Cerebellar nuclear complex (tissue), 1 donor: ENCODE results near the gene VWC2.
A peak's percentile ranks its signal among the peaks of the same experiment; 100 is the strongest.

ENCODE experiments used
- DNase-seq, 2 experiments: peaks; one replicate each; lab custom pipeline; 2025; lab: John Stamatoyannopoulos, UW

The VWC2 gene

GRCh38 chr7:49783446-49783845, 10.0 kb downstream of the VWC2 start:
- DNase-seq = peak; percentile 93 to 98

GRCh38 chr7:49787980-49788379, 14.5 kb downstream of the VWC2 start:
- DNase-seq = no peak

- DNase-seq = no peak
These were observed 15.1 kb downstream of the VWC2 start for GRCh38 chr7:49788455-49789059.

- DNase-seq = no peak
These were observed 16.3 kb downstream of the VWC2 start for GRCh38 chr7:49789736-49790135.

- DNase-seq = no peak
These were observed 16.8 kb downstream of the VWC2 start for GRCh38 chr7:49790209-49790608.

- peak; percentile 27 to 77 for DNase-seq
These were observed 17.8 kb downstream of the VWC2 start for GRCh38 chr7:49791088-49791741.

- peak in 1 of 2 experiments; percentile 69 for DNase-seq
These were observed 24.7 kb downstream of the VWC2 start for GRCh38 chr7:49797987-49798660.

- DNase-seq = peak; percentile 76 to 90
These were observed 26.6 kb downstream of the VWC2 start for GRCh38 chr7:49800031-49800430.

- DNase-seq = no peak
These were observed 29.2 kb downstream of the VWC2 start for GRCh38 chr7:49802600-49802999.

- no peak for DNase-seq
These were observed 30.4 kb downstream of the VWC2 start for GRCh38 chr7:49803812-49804211.

GRCh38 chr7:49805371-49806007, 32.1 kb downstream of the VWC2 start:
- no peak for DNase-seq

- DNase-seq = no peak
These were observed 39.1 kb downstream of the VWC2 start for GRCh38 chr7:49812534-49812933.

- DNase-seq = no peak
These were observed 43.8 kb downstream of the VWC2 start for GRCh38 chr7:49817279-49817678.

GRCh38 chr7:49821181-49821580, 47.7 kb downstream of the VWC2 start:
- DNase-seq = no peak

GRCh38 chr7:49822856-49823255, 49.4 kb downstream of the VWC2 start:
- DNase-seq = no peak

- no peak for DNase-seq
These were observed 50.1 kb downstream of the VWC2 start for GRCh38 chr7:49823566-49823965.

- no peak for DNase-seq
These were observed 66.6 kb downstream of the VWC2 start for GRCh38 chr7:49839863-49840645.

GRCh38 chr7:49840751-49841405, 67.4 kb downstream of the VWC2 start:
- DNase-seq = no peak

GRCh38 chr7:49845626-49846025, 72.2 kb downstream of the VWC2 start:
- DNase-seq = no peak

GRCh38 chr7:49848211-49848841, 74.9 kb downstream of the VWC2 start:
- DNase-seq = no peak
